ENCODE data around the gene LRRK2.

Gene LRRK2

DNA sequence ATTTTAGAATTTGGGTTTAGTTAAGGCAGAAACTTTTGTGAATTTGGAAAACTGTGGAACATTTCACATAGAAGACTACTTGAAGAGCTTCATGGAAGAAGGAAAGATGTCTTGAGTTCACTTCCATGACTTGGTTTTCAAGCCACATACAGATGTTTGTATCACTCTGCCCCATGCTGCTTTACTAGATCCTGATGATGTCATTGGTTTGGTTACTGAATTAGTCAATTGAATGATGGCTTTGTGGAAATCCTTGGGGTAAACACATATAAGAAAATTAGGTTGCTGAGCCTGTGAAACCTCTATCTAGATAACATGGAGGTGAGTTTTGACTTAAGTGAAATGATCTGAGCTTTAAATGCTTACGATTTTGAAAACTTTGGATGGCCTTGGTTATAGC, 90.6 kb downstream of the LRRK2 start:
- Histone ChIP-seq H3K27ac (ENCODE audit: low read depth, low read length) (no peak overlapping the region), H3K27me3 (ENCODE audit: control insufficient read depth, insufficient read depth, low read length) (no peaks in the 10 kb centered on the region), H3K4me3 (ENCODE audit: low read depth, low read length) (no peak overlapping the region), H3K36me3 (ENCODE audit: control insufficient read depth, insufficient read depth, low read length) (no peaks in the 10 kb centered on the region), H3K9me3 (ENCODE audit: control insufficient read depth, insufficient read depth, low read depth, low read length) (no peaks in the 10 kb centered on the region), H3K9ac (ENCODE audit: low read length) (no peak overlapping the region), H3K4me1 (ENCODE audit: control insufficient read depth, insufficient read depth, low read length) (peaks cover under 1% of the 10 kb centered on the region; the same call in 1 of the 2 replicates)

DNA sequence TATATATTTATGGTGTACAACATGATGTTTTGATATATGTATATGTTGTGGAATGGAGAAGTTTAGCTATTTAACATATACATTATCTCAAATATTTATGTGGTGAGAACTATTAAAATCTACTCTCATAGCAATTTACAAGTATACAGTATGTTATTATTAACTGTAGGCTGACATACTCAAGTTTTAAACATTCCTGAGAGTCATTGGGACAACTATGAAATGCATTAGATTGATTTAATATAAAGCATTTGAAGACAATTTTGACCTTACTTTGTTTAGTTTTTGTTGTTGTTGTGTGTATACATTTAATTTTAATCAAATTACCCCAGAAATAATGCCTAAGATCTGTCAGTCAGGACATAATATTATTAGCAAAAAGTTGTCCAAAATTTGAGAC, 99.5 kb downstream of the LRRK2 start:
- H3K27ac ChIP-seq (ENCODE audit: low read depth, low read length) = no peak overlapping the region
- H3K9me3 ChIP-seq (ENCODE audit: control insufficient read depth, insufficient read depth, low read depth, low read length) = no peaks in the 10 kb centered on the region
- H3K4me3 ChIP-seq (ENCODE audit: low read depth, low read length) = no peak overlapping the region
- no peaks in the 10 kb centered on the region for H3K4me1 ChIP-seq (ENCODE audit: control insufficient read depth, insufficient read depth, low read length)
- no peak overlapping the region for H3K9ac ChIP-seq (ENCODE audit: low read length)
- H3K27me3 ChIP-seq (ENCODE audit: control insufficient read depth, insufficient read depth, low read length) = no peaks in the 10 kb centered on the region
- H3K36me3 ChIP-seq (ENCODE audit: control insufficient read depth, insufficient read depth, low read length) = no peaks in the 10 kb centered on the region

DNA sequence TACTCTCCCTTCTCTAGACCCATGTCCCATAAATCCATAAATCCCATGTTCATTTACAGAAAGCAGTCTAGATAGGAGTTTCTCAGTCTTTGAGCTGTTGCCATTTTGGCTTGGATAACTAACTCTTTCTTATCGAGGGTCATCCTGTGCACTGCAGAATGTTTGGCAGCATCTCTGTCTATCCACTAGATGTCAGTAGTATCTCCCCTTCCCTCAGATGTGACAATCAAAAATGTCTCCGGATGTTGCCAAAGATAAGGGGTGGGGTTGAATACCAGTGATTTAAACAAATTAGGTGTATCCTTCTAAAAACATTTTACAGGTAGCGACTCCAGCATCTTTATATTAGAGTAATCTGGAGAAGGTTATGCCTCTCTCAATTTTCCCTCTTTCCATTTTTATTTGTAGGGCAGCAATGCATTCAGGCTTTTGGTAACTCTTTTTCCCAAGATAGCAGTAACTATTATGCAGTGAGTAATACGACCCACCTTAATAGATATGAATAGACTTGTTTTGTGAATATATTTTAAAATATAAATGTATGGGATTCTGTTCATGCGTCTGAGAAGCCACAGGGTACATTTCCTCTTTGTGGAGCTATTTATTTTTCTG, 100.7 kb downstream of the LRRK2 start:
- Histone ChIP-seq H3K27ac (ENCODE audit: low read depth, low read length) (no peak overlapping the region), H3K27me3 (ENCODE audit: control insufficient read depth, insufficient read depth, low read length) (no peaks in the 10 kb centered on the region), H3K4me3 (ENCODE audit: low read depth, low read length) (no peak overlapping the region)

DNA sequence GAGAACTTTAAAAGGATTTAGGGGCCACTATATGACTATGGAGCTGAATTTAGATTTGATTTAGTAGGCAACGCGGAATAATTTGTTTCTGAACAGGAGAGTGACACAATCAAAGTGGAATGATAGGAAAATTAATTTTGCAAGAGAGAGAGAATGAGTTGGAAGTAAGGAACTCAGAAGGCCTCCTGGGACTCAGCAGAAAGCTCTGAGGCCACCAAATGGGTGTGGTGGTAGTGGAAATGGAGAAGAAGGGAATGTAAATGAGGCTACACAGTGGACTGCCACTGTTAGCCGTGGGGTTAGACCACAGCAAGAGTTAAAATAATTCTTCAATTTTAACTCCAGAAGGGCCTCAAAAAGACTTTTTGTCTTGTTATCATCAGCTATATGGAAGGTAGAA, 102.7 kb downstream of the LRRK2 start:
- peaks cover 7% of the 10 kb centered on the region for H3K9me3 ChIP-seq (ENCODE audit: control insufficient read depth, insufficient read depth, low read depth, low read length)
- no peaks in the 10 kb centered on the region for H3K36me3 ChIP-seq (ENCODE audit: control insufficient read depth, insufficient read depth, low read length)
- H3K4me3 ChIP-seq (ENCODE audit: low read depth, low read length) = no peak overlapping the region
- no peaks in the 10 kb centered on the region for H3K4me1 ChIP-seq (ENCODE audit: control insufficient read depth, insufficient read depth, low read length)
- no peaks in the 10 kb centered on the region for H3K27me3 ChIP-seq (ENCODE audit: control insufficient read depth, insufficient read depth, low read length)
- H3K27ac ChIP-seq (ENCODE audit: low read depth, low read length) = no peak overlapping the region
- no peak overlapping the region for H3K9ac ChIP-seq (ENCODE audit: low read length)

More for the DNA sequence above, 100.7 kb downstream of the LRRK2 start:
- Histone ChIP-seq H3K9me3 (ENCODE audit: control insufficient read depth, insufficient read depth, low read depth, low read length) (peaks cover 4% of the 10 kb centered on the region), H3K36me3 (ENCODE audit: control insufficient read depth, insufficient read depth, low read length) (no peaks in the 10 kb centered on the region), H3K4me1 (ENCODE audit: control insufficient read depth, insufficient read depth, low read length) (no peaks in the 10 kb centered on the region), H3K9ac (ENCODE audit: low read length) (no peak overlapping the region)

DNA sequence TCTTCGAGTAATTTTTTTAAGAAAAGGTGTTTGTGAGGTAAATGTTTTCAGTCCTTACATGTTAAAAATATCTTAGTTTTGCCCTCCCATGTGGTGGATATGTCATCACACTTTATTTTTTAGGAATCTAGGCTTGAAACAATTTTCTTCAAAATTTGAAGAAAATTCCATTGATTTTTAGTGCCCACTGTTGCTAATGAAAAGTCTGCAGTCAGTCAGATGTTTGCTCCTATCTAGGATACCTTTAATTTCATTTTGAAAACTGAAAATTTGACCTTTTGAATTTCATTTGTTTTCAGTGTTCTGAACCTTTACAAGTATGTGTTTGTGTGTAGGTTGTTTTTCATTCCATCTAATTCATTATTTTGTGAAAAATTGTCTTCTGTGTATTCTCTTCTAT, 105.4 kb downstream of the LRRK2 start:
- Histone ChIP-seq H3K4me1 (ENCODE audit: control insufficient read depth, insufficient read depth, low read length) (no peaks in the 10 kb centered on the region), H3K36me3 (ENCODE audit: control insufficient read depth, insufficient read depth, low read length) (no peaks in the 10 kb centered on the region), H3K4me3 (ENCODE audit: low read depth, low read length) (no peak overlapping the region), H3K27me3 (ENCODE audit: control insufficient read depth, insufficient read depth, low read length) (no peaks in the 10 kb centered on the region), H3K27ac (ENCODE audit: low read depth, low read length) (no peak overlapping the region), H3K9me3 (ENCODE audit: control insufficient read depth, insufficient read depth, low read depth, low read length) (peaks cover 7% of the 10 kb centered on the region), H3K9ac (ENCODE audit: low read length) (no peak overlapping the region)

DNA sequence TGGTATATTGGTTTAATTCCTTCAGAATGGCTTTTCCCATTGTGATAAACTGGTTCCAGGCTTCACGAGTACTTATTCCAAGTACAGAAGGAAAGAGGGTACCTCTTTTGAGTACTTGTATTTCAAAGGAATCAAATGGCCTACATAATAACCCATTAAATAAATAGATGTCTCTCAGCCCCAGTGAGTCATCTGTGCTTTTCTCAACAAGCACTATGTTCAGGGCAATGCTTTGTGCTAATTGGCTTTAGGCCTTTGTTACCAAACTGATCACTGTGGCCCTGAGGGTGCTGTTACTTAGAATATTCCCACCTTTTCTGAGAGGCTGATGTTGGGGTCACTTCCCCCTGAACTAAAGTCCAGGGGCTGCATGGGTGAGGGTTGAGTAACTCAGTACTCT, 107.1 kb downstream of the LRRK2 start:
- no peak overlapping the region for H3K4me3 ChIP-seq (ENCODE audit: low read depth, low read length)
- no peaks in the 10 kb centered on the region for H3K36me3 ChIP-seq (ENCODE audit: control insufficient read depth, insufficient read depth, low read length)
- no peaks in the 10 kb centered on the region; the same call in 1 of the 2 replicates for H3K4me1 ChIP-seq (ENCODE audit: control insufficient read depth, insufficient read depth, low read length)
- H3K27ac ChIP-seq (ENCODE audit: low read depth, low read length) = no peak overlapping the region
- H3K9ac ChIP-seq (ENCODE audit: low read length) = no peak overlapping the region
- H3K27me3 ChIP-seq (ENCODE audit: control insufficient read depth, insufficient read depth, low read length) = no peaks in the 10 kb centered on the region
- H3K9me3 ChIP-seq (ENCODE audit: control insufficient read depth, insufficient read depth, low read depth, low read length) = peaks cover 7% of the 10 kb centered on the region

DNA sequence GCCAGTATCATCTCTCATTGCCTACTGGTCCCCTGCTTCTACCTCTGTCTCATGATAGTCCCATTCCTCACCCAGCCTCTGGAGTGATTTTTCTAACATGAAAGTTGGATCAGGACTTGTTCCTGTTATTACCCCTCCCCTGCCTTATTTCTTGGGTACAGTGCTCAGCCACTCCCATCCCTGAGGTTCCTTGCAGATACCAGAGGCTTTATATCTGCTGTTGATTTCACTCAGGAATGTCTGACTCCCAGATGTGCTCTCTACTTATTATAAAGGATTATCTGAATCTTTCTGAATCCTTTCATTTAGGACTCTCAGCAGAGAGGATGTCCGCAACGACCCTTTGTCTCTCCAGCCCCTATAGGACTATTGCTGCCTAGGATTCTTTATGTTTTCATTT, 111.2 kb downstream of the LRRK2 start:
- H3K4me3 ChIP-seq (ENCODE audit: low read depth, low read length) = no peak overlapping the region
- no peaks in the 10 kb centered on the region; the same call in 1 of the 2 replicates for H3K4me1 ChIP-seq (ENCODE audit: control insufficient read depth, insufficient read depth, low read length)
- H3K9me3 ChIP-seq (ENCODE audit: control insufficient read depth, insufficient read depth, low read depth, low read length) = no peaks in the 10 kb centered on the region
- H3K9ac ChIP-seq (ENCODE audit: low read length) = no peak overlapping the region
- H3K36me3 ChIP-seq (ENCODE audit: control insufficient read depth, insufficient read depth, low read length) = no peaks in the 10 kb centered on the region
- H3K27me3 ChIP-seq (ENCODE audit: control insufficient read depth, insufficient read depth, low read length) = no peaks in the 10 kb centered on the region
- H3K27ac ChIP-seq (ENCODE audit: low read depth, low read length) = no peak overlapping the region

DNA sequence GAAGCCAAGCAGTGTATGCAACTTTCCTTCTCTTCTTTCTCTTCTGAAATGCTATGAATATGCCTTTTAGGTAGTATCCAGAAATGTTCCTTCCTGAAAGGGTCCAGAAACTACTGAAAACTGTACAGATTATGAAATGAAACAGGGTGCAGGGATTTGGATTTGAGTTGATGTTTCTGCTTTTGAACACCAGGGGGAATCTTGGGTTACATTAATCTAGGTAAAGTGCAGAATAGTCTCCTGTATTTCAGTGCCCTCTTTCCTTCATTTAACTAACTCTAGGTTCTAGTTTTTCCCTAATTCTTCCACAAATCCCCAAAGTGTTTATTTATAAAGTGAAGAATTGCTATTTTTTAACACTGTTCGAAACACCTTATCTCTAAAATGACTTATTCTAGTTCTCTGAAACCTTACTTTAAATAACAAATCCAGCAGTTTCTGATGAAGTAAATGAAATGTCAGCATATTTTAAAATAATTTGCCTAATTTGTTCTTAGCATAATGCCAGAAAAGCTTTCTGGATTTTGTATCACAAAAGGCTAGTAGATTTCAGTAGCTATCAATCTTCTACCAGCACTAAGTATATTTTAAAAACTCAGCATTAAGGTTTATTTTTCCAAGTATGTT, 111.9 kb downstream of the LRRK2 start:
- H3K36me3 ChIP-seq (ENCODE audit: control insufficient read depth, insufficient read depth, low read length) = no peaks in the 10 kb centered on the region
- no peaks in the 10 kb centered on the region; the same call in 1 of the 2 replicates for H3K4me1 ChIP-seq (ENCODE audit: control insufficient read depth, insufficient read depth, low read length)
- H3K9me3 ChIP-seq (ENCODE audit: control insufficient read depth, insufficient read depth, low read depth, low read length) = no peaks in the 10 kb centered on the region
- H3K9ac ChIP-seq (ENCODE audit: low read length) = no peak overlapping the region
- no peak overlapping the region for H3K4me3 ChIP-seq (ENCODE audit: low read depth, low read length)
- H3K27me3 ChIP-seq (ENCODE audit: control insufficient read depth, insufficient read depth, low read length) = no peaks in the 10 kb centered on the region
- no peak overlapping the region for H3K27ac ChIP-seq (ENCODE audit: low read depth, low read length)

DNA sequence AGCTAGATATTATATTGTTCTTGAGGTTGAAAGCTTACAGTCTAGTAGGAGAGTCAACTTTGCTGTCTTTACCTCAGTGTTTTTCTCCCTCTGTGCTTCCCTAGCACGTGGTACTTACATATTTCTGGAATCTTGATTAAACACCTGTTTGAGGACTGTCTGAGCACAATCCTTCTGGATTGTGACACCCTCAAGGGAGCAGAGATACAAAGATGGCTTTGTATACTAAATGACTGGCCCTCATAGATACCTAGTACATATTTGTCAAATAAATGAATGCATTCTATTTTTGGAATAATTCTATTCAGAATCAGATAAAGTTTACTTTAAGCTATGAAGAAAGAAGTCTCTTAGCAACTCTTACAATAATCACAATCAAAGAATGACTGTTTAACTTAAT, 113.3 kb downstream of the LRRK2 start:
- no peak overlapping the region for H3K27ac ChIP-seq (ENCODE audit: low read depth, low read length)
- H3K27me3 ChIP-seq (ENCODE audit: control insufficient read depth, insufficient read depth, low read length) = no peaks in the 10 kb centered on the region
- H3K4me1 ChIP-seq (ENCODE audit: control insufficient read depth, insufficient read depth, low read length) = no peaks in the 10 kb centered on the region; the same call in 1 of the 2 replicates
- no peaks in the 10 kb centered on the region for H3K9me3 ChIP-seq (ENCODE audit: control insufficient read depth, insufficient read depth, low read depth, low read length)
- no peak overlapping the region for H3K9ac ChIP-seq (ENCODE audit: low read length)
- H3K4me3 ChIP-seq (ENCODE audit: low read depth, low read length) = no peak overlapping the region
- no peaks in the 10 kb centered on the region for H3K36me3 ChIP-seq (ENCODE audit: control insufficient read depth, insufficient read depth, low read length)

DNA sequence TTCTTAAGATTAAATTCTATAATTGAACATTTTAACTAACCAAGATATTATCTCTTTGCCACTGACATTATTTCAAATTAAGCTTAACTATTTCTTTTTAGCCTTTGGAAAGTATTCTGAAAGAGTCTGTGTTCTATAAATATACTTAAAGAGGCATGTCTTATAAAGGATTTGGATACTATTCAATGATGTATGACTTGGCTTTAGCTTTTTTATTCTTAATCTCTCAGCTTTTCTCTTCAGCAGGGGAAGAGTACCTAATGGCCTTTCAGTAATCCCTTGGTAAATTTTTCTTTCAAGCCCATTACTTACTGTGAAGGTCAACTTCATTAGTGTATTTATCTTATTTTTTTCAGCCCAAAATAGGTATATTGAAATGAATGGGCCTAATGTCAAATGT, 113.8 kb downstream of the LRRK2 start:
- no peaks in the 10 kb centered on the region; the same call in 1 of the 2 replicates for H3K4me1 ChIP-seq (ENCODE audit: control insufficient read depth, insufficient read depth, low read length)
- H3K9me3 ChIP-seq (ENCODE audit: control insufficient read depth, insufficient read depth, low read depth, low read length) = no peaks in the 10 kb centered on the region
- H3K27ac ChIP-seq (ENCODE audit: low read depth, low read length) = no peak overlapping the region
- no peaks in the 10 kb centered on the region for H3K27me3 ChIP-seq (ENCODE audit: control insufficient read depth, insufficient read depth, low read length)
- no peaks in the 10 kb centered on the region for H3K36me3 ChIP-seq (ENCODE audit: control insufficient read depth, insufficient read depth, low read length)
- no peak overlapping the region for H3K9ac ChIP-seq (ENCODE audit: low read length)
- H3K4me3 ChIP-seq (ENCODE audit: low read depth, low read length) = no peak overlapping the region

DNA sequence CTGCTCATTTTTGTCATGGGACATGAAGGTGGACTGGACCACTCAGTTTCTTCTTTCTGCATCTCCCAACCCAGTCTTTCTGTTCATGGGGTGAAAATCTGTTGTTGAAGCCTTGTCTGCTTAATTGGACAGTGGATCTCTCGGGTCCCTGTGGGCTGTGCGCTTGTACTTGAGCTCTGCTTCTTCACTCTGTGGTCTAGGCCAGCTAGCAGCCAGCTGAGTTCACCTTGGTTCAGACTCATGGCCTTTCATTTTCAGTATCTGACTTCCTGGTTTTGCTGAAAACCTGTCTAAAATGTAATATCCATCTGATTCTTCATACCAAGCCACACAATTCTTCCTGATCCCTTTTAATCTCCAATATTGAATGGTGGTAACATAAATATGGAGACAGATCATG, 117.2 kb downstream of the LRRK2 start:
- H3K9ac ChIP-seq (ENCODE audit: low read length) = no peak overlapping the region
- no peaks in the 10 kb centered on the region for H3K9me3 ChIP-seq (ENCODE audit: control insufficient read depth, insufficient read depth, low read depth, low read length)
- H3K27me3 ChIP-seq (ENCODE audit: control insufficient read depth, insufficient read depth, low read length) = no peaks in the 10 kb centered on the region

More for the DNA sequence above, 117.2 kb downstream of the LRRK2 start:
- Histone ChIP-seq H3K4me1 (ENCODE audit: control insufficient read depth, insufficient read depth, low read length) (no peaks in the 10 kb centered on the region), H3K27ac (ENCODE audit: low read depth, low read length) (no peak overlapping the region), H3K4me3 (ENCODE audit: low read depth, low read length) (no peak overlapping the region), H3K36me3 (ENCODE audit: control insufficient read depth, insufficient read depth, low read length) (no peaks in the 10 kb centered on the region)
